ENCODE results near the gene LY6G6F.

The LY6G6F gene

DNA sequence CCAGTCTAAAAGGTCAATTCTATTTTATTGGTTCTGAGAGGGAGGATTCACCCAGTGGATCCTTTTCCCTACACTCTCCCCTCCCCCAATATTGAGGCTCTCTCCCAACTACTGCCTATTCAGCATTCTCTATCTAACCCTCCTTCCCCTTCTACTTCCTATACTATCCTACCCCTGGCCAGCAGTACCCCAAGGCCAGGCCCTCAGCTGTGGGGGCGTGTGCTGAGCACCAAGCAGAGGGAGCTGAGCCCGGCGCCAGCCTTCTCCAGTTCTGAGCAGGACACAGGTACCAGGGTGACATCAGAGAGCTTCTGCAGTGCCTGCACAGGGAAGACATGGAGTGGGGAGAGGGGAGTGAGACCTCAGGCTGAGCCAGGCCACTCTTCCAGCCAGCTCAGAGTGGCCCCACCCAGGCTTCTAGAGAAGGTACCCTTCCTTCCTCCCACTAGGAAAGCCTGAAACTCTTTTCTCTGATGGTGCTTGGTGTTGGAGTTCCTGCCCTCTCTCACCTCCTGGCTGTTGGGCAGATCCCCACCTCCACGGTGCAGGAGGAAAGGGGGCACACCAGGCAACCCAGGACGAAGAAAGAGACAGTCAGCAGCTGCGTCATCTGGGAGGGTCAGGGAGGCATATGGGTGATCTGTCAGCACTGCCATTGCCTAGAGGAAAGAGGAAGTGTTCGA is 20.5 kb downstream of the LY6G6F start:
- FAIRE-seq = no peak

DNA sequence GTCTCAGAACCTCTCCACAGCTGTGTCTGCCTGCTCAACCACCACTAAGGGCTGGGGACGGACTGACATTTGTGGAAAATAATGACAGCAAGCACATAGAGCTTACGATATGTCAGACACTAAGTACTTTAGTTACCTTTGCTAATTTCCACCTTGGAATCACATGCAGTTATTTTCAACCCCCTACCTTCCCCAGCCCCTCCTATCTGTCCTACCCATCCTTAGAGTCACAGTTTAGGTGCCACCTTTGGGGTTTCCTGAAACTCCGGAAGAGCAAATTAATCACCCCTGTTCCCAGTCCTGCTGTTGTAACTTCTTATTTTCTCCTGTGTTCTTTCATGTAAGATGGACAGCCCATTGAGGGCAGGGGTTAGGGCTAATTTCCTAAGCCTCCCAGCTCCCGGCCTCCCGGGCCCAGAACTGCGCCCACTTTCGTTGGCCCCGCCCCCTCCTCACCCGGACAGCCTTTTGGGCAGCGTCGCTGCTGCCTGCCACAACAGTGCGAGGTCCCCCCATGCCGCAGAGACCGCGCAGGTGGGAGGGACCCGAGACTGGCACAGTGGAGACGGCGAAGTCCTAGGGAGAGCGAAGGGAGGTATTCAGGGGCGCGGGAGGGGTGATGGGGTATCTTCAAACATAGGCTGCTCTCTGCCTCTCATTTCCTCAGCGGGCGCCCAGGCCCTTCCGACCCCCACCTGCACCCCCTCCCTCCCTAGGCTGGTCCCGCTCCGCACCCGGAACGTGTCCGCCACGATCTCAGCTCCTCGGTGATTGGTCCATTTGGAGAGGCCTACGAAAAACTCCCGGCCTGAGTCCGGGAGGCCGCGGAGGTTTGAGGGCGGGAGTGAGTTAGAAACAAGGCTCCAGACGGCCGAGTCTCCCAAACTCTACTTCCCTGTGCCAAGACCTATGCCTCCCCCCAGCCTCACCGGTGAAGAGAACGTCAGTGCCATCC is 21.3 kb downstream of the LY6G6F start:
- FAIRE-seq = no peak

DNA sequence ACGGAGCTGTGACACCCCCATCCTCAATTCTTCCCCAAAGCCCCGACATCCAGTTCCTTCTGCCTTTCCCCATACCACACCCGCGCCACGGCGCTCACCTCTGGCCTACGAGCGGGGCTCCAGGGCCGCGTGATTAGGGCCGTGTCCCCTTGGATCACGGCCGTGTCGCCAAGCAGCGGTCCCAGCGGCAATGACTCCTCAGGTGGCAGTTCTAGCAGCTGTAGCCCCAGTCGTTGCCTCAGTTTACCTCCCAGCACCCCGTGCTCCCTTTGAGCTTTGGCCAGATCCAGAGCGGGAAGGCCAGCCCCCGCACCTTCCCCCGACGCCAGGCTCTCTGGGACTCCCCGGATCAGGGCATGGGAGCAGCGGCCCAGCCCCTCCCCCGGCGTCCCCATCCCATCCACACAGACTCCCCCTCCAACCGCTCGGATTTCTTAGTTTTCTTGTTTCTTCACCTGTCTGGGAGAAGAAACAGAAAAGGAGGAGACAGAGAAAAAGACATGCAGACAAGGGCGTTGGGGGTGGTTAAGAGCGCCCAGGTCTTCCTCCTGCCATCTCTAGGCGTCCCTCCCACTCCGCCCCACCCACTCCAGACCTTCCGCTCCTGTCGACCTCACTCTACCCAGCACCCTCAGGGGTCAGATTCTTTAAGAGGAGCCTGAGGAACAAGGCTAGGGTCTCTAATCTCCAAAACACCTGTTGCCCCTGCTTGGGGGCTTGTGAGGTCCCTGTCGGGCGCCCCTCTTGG is 22.3 kb downstream of the LY6G6F start, which contains the start of gene DDAH2:
DDAH2 (minus strand) TSS at position 533 of the 748 bp plus-strand sequence; CDS start at position 395, 138 bp downstream.
- no peak for FAIRE-seq

DNA sequence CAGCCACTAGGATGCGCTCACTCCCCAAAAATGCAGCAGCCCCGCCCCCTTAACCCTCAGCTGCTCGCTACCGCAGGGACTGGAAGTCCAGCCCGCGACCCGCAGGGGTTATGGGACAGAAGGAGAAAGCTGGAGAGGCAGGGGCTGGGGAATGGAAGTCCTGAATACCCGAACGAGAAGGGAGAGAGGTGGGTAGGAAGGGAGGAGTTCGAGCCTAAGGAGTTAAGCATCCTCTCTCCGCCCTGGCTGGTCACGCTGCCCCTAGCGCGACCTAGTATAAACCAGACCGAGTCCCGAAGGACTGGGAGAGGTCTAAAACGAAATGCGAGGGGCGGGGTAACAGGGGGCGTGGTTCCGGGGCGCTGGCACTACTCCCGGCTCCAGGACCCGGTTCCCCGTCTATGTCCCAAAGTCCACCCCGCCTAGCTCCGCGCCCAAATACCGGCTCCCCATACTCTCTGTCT is 22.9 kb downstream of the LY6G6F start:
- no peak for FAIRE-seq

DNA sequence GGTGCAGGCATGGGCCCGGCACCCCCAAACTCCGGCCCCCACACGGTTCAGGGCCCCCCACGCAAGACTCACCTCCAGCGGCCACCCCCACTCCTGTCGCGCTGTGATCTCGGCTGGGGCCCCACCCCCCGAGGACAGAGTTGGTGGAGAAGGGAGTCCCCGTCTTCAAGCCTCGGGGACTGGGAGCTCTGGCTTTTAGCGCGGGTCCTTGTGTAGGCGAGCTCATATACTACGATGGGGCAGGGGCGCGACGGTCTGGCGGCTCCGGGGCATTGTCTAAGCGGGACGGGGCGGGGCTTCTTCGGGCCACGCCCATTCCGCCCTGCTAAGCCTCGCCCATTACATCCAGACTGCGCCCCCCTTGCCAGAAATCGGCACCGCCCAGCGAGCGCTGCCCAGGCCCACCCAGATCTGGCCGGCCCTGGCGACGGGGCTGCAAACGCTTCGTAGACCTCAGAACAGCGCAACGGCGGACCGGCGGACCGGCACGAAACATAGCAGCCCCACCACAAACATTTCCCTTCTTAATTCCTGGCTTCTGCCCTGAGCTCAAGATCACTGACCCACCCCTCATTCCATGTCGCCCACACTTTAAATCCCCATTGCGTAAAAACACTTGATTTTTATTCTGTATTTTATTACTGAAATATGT is 23.4 kb downstream of the LY6G6F start:
- FAIRE-seq = no peak

DNA sequence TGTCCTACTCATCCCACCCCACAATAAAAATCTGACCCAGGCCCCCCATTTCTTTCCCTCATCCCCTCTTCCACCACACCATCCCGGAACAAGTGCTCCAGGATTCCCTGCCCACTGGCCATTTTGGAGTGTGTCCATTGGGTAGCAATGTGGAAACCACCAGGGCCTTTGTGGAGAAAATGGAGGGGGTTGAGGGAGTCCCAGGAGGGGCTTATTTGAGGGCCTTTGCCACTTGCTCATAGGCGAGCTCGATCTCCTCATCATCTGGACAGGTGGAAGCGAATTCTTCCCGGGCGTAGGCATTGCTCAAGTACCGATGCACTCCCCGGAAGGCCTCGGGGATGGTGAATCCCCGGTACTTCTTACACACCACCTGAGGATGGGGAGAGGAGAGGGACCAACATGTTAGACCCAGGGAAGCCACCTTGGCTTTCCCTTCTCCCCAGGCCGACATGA is 24.0 kb downstream of the LY6G6F start:
- no peak for FAIRE-seq

DNA sequence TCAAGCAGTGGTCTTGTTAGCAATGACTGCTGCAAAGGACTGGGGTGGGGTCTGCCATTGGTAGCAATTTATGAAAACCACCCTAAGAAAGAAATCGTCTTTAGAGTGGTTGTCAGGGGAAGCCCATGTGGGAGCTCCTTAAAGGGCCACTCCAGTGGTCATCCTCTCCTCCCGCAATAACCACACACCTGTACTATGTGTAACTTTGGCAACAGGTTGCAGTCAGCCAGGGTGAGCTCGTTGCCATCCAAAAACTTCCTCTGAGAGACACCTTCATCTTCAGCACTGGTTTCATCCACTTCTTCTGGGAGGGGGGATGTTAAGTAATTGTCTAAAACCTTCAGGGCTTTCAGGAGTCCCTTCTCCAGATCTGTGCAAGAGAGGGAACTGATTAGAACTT is 25.4 kb downstream of the LY6G6F start:
- FAIRE-seq = no peak

DNA sequence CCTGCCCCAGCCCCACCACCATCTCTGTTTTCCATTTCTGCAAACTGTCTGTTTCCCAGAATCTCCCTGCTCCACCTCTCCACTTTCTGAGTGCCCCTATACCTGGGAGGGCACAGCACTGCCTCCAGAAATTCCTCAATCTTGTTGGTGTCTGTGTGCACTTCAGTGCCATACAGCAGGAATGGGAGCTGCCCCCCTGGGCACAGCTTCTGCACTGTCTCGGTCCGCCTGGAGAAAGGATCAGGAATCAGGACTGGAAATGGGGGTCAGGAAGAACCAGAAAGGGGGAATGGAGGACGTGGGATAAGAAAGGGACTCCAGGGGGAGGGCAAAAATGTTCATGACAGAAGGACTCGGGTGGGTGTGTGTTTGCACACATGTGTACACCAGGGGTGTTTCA is 27.1 kb downstream of the LY6G6F start:
- no peak for FAIRE-seq

DNA sequence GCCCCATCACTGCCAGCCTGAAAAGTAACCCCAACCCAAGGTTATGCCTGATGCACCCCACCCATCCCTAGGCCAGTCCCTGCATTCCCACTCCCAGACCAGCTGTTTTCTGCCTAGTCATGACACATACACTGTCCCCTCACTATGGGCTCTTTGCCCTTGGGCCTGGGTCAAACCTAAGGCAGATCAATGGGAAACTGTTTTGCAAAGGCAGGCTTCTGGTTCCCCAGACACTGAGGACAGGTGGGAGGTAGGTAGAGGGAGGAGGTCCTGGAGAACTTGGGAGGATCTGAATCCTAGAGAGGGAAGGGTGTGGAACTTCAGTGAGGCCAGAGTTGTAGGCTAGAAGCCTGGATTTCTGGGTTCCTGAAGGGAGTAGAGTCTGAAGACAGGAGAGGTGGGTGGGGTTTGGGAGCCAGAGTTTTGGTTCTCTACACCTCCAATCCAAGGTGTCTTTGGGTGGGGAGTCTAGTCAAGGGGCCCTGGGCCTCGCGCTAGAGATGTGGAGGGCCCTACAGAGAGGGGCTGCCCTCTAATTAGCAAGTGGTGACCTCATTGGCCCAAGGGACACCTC is 27.7 kb downstream of the LY6G6F start:
- FAIRE-seq = no peak

DNA sequence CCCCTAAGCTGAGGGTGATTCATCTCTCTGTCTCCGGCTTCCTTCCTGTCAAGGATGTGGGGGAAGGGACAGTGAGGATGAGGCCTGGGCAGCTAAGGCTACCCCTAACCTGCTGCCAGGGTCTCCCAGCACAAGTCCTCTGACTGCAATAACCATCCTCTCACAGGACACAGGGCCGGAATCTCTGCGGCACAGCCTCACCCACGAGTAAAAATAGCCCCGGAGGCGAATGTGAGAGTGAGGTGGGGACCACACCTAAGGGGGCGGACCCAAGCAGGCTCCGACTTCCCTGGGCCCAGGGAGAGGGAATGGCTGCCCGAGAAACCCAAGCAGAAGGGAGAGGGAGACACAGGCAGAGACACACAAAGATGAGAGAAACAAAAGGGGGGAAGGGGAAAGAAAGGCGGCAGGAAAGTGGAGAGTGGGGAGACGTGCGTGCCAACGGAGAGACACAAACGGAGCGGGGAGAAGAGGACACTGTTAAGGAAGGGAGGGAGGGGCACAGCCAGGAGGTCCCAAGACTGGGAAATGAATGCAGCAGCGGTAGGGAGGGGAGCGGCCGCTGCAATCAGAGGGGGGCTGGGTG is 28.2 kb downstream of the LY6G6F start:
- FAIRE-seq = no peak

DNA sequence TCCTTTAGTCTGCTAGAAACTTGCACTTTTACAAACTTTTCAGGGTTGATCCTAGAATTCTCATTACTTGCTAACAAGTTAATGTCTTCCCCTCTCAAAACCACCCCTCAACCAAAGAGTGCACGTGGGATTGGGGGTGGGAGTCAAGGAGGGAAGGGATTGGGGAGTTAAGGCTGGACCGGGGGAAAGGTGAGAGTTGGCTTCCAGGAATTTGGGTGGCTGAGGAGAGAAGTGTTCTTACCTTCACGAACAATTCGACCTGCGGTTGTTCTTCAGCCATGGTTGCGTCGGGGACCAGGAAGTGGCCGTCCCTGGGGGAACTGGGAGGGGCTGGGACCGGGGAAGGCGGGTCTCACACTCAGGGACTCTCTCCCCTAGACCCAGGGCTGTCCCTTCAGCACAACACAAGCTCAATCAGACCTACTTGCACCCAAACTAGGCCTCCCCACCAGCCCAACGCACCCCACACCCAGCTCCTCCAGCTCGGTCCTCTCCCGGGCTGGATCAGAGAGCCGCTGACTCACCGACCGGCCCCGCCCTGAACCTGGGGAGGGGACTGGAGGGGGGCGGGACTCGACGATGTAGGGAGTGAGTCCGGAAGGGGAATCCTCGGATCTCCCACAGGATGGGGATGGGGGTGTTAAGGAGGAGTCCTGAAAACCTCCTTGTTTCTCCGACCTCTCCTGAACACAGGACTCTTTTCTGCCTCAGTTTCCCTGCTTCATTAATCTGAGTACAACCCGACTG is 29.5 kb downstream of the LY6G6F start, which contains the start of gene CLIC1:
CLIC1 (minus strand) TSS at position 510 of the 747 bp plus-strand sequence; CDS start at position 280, 230 bp downstream.
- FAIRE-seq = no peak

DNA sequence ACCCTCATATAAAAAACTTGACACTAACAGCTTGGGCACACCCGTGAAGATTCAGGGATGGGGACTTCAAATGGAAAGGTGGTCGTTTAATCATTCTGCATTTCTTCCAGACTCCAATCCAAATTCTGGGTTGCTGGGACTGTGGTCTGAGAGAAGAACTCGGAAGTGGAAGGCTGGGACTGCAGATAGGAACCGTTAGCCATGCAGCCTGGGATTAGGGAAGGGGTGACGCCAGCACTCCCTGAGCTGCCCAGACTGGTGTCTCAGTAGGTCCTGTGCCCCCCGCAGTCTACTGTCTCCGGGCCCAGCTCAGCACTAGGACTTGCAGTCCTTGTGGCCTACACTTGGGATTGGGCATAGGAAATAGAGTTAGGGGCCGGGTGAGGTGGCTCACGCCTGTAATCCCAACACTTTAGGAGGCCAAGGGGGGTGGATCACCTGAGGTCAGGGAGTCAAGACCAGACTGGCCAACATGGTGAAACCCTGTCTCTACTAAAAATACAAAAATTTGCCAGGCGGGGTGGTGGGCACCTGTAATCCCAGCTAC is 30.2 kb downstream of the LY6G6F start:
- FAIRE-seq = no peak

DNA sequence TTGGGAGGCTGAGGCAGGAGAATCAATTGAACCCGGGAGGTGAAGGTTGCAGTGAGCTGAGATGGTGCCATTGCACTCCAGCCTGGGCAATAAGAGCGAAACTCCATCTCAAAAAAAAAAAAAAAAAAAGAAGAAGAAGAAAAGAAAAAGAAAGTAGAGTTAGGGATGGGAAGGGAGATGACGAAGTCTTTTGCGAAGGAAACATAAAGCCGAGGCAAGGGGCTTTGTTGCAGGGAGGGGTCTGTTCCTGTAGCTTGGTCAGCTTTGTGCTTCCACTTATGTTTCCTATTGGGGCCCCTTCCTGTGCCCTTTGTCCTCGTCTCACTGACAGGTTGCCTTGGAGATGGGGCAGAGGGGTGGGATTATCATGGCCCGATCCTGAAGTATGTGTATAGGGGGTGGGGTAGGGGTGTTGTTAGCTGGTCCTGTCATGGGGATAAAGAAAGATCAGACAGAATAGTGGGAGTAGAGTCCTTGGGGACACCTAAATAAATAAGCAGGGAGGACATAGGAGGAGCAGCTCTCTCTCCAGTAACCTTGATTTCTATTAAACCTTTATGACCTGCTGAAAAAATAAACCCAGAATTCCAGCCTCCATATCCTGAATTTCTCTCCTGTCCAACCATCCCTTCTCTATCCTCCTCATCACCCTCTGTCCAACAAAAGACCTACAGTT is 30.8 kb downstream of the LY6G6F start:
- FAIRE-seq = no peak

DNA sequence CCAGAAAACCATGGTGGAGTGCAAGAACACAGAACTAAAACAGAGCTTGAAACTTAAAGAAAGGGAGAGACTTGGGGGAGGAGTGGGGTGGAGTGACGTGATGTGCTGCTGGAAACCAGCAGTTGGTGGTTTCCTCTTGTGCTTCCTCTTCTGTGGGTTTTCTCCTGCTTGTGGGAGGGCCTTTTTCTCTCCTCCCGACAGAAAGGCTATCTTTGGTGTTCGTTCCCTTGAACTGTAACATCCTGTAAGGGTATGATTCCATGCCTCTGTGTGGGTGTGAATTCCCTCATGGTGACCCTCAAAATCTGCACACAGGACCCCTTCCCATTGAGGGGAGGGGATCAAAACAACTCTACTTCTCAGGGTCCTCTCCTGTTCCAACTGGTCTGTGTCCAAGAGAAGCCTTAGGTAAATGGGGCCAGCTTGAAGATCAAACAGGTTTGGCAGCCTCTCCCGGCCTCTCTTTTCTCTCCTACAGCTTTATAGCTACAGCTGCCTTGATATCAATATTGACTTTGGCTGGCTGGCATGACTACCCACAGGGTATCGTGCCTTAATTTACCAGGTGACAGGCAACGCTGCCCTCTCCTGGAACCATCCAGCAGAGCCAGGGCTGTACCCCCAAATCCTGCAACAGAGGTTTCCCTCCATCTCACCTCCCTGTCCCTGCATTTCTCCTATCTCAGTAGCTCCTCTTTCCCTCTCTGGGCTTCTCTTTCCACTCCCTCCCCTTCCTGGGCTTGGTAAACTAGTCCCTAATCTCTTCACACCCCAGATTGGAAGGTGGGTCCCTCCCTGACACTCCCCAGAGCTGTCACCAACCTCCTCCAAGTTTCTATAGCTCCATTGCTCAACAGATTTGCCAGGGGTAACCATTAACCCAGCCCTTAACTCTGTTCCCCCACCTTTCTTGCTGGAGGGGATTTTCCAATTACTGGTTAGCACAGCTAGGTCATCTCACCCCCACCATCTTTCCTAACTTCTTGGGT is 31.6 kb downstream of the LY6G6F start:
- no peak for FAIRE-seq

DNA sequence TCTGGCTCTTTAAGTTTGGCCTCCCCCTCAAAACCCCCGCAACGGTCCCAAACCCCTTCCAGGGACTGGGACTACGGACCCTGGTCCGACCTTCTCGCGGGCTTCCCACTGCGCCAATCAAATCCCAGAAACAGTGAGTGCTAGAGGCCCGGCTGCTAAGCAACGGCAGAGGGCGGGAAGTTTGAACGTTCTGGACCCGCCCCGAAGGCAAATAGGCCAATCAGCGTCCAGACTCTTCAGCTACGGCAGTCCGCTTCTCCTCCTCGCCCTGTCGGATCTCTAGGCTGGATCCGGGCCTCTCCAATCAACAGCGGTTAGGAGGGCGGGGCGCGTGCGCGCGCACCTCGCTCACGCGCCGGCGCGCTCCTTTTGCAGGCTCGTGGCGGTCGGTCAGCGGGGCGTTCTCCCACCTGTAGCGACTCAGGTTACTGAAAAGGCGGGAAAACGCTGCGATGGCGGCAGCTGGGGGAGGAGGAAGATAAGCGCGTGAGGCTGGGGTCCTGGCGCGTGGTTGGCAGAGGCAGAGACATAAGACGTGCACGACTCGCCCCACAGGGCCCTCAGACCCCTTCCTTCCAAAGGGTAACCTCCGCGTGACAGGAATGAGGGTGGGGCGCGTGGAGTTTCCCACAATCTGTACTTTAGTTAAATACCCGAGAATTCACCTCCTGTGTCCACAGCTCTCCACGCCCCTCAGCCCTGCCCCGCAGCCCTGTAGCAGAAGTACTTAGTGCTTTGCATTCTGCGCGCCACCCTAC is 33.2 kb downstream of the LY6G6F start, which contains the start of gene MSH5:
MSH5 (plus strand) TSS at position 367 of the 758 bp plus-strand sequence. CDS start 462 bp downstream, outside the sequence.
- FAIRE-seq = no peak

DNA sequence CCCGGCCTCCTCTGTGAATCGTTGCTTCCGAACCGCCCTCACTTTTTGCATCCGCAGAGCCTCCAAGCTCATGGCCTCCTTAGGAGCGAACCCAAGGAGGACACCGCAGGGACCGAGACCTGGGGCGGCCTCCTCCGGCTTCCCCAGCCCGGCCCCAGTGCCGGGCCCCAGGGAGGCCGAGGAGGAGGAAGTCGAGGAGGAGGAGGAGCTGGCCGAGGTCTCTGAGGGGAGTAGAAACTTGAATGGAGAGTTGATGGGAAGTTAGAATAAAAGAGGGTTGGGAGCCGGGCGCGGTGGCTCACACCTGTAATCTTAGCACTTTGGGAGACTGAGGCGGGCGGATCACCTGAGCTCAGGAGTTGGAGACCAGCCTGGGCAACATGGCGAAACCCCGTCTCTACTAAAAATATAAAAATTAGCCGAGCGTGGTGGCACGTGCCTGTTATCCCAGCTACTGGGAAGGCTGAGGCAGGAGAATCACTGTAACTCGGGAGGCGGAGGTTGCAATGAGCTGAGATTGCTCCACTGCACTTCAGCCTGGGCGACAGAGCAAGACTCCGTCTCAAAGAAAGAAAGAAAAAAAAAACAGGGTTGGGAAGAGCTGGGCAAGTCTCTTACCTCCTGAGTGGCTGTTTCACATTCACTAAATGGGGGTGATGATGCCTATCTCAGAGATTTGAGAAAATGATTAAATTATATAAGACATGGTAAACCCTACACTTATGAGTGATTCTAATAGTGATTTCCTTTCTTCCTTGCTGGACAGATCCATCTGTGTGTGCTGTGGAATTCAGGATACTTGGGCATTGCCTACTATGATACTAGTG is 33.9 kb downstream of the LY6G6F start:
- no peak for FAIRE-seq

DNA sequence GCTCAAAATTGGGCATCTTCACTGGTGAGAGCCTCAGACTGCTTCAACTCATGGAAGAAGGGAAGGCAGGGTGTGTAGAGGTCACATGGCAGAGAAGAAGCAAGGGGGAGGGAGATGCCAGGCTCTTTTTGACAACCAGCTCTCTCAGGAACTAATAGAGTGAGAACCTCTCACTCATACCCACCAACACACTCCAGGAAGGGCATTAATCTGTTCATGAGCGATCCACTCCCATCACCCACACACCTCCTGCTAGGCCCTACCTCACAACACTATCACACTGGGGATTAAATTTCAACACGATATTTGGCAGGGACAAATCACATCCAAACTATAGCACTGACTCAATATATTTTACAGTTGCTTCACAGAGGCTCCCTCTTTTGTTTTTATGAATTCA is 35.1 kb downstream of the LY6G6F start:
- no peak for FAIRE-seq
